Endothelial cell of umbilical vein (primary cell): Measurements from ENCODE around the gene SCAPER.

Experiments used
- CTCF ChIP-seq, 2 donors: IDR thresholded peaks; 1 replicate in 1 of 2; 2 replicates in 1 of 2; pipeline ENCODE4 v1.5.1; 2011; ENCODE audit warnings: low read length in 2 of 2, mild to moderate bottlenecking in 2 of 2, moderate library complexity in 2 of 2, control low read depth in 1 of 2, inconsistent platforms in 1 of 2, low read depth in 1 of 2; ENCODE audit not compliant: insufficient read depth in 1 of 2; ENCODE audit errors: extremely low read depth in 1 of 2
- EZH2 ChIP-seq: IDR thresholded peaks from 2 replicates; pipeline ENCODE4 v1.6.1; 2012; ENCODE audit warnings: borderline replicate concordance, low read depth, mild to moderate bottlenecking, moderate library complexity, low read length, inconsistent platforms; ENCODE audit not compliant: severe bottlenecking
- FOS ChIP-seq: IDR thresholded peaks from 2 replicates; pipeline ENCODE4 v1.6.1; 2011; ENCODE audit warnings: mild to moderate bottlenecking, low read length, moderate library complexity, borderline replicate concordance; ENCODE audit not compliant: insufficient read depth
- GATA2 ChIP-seq: IDR thresholded peaks from 2 replicates; pipeline ENCODE4 v1.7.0; 2011; ENCODE audit warnings: low read depth, mild to moderate bottlenecking, moderate library complexity, mixed read lengths, low read length; ENCODE audit not compliant: insufficient read length, insufficient read depth
- JUN ChIP-seq: IDR thresholded peaks from 2 replicates; pipeline ENCODE4 v1.6.1; 2011; ENCODE audit warnings: borderline replicate concordance, low read depth; ENCODE audit not compliant: insufficient read length, insufficient read depth
- MAX ChIP-seq: IDR thresholded peaks from 2 replicates; pipeline ENCODE4 v1.6.1; 2011; ENCODE audit not compliant: insufficient read depth, insufficient read length
- MYC ChIP-seq: IDR thresholded peaks from one replicate; pipeline ENCODE4 v1.6.1; 2011; ENCODE audit warnings: mild to moderate bottlenecking, low read depth, low read length
- POLR2A ChIP-seq: IDR thresholded peaks from 2 replicates; pipeline ENCODE4 v1.6.1; 2012; ENCODE audit warnings: low read depth, mild to moderate bottlenecking, control low read depth, low read length
- POLR2AphosphoS5 ChIP-seq: IDR thresholded peaks from 2 replicates; pipeline ENCODE4 v1.6.1; 2012; ENCODE audit warnings: low read depth, mild to moderate bottlenecking, control low read depth, low read length, moderate library complexity; ENCODE audit not compliant: insufficient read depth

- TF ChIP-seq CTCF (IDR thresholded peaks at IDR 0.05; ENCODE audit: extremely low read depth in 1 of 2, insufficient read depth in 1 of 2, low read depth in 1 of 2, low read length in 2 of 2): no peak
- TF ChIP-seq GATA2: no peak
- no peak for TF ChIP-seq POLR2A
- no peak for TF ChIP-seq POLR2AphosphoS5
- no peak for TF ChIP-seq MAX
- TF ChIP-seq EZH2: no peak
- no peak for TF ChIP-seq MYC
- no peak for TF ChIP-seq FOS
- TF ChIP-seq JUN: no peak
These were observed 404.1 kb downstream of the SCAPER start for GRCh38 chr15:76501011-76501410.
